ENCODE measurements around the gene LRIT1.

LRIT1 gene

DNA sequence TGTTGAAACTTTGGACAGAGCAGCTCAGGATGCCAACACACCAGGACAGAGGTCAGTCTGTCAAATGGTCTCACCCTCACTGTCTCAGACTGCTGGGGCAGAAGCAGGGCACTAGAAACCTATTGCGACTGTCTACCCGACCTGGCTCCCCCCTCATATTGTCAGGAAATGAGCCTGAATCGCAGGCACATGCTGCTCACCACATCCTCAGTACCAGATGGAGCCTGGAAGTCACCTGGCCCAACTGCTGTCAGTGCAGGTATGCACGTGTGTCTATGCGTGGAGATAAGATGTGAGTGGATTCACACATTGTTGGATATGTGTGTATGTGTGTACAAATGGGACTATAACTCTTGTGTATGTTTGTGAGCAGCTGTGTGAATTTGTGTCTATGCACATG lies 50.2 kb downstream of the LRIT1 start:
- no peak for ATAC-seq
- TF ChIP-seq RARB (CRISPR knock-in tag; IDR thresholded peaks at IDR 0.05), result no peak
- TF ChIP-seq, protein P1, sequence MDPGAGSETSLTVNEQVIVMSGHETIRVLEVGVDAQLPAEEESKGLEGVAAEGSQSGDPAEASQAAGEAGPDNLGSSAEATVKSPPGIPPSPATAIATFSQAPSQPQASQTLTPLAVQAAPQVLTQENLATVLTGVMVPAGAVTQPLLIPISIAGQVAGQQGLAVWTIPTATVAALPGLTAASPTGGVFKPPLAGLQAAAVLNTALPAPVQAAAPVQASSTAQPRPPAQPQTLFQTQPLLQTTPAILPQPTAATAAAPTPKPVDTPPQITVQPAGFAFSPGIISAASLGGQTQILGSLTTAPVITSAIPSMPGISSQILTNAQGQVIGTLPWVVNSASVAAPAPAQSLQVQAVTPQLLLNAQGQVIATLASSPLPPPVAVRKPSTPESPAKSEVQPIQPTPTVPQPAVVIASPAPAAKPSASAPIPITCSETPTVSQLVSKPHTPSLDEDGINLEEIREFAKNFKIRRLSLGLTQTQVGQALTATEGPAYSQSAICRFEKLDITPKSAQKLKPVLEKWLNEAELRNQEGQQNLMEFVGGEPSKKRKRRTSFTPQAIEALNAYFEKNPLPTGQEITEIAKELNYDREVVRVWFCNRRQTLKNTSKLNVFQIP (CRISPR knock-in tag; IDR thresholded peaks at IDR 0.05; ENCODE audit: borderline replicate concordance, low read depth), result no peak
- no peak for TF ChIP-seq SNAI2 (CRISPR knock-in tag; IDR thresholded peaks at IDR 0.05)
- TF ChIP-seq PPARA (CRISPR knock-in tag; IDR thresholded peaks at IDR 0.05; ENCODE audit: borderline replicate concordance), result no peak
- TF ChIP-seq ZFP30 (CRISPR knock-in tag; IDR thresholded peaks at IDR 0.05), result no peak
- TF ChIP-seq ZFP3 (CRISPR knock-in tag; IDR thresholded peaks at IDR 0.05), result no peak
- TF ChIP-seq CSDC2 (CRISPR knock-in tag; IDR thresholded peaks at IDR 0.05), result no peak
- TF ChIP-seq OSR1 (CRISPR knock-in tag; IDR thresholded peaks at IDR 0.05), result no peak
- no peak for TF ChIP-seq BACH2 (CRISPR knock-in tag; IDR thresholded peaks at IDR 0.05; ENCODE audit: borderline replicate concordance)
- no peak for TF ChIP-seq ARNTL (CRISPR knock-in tag; IDR thresholded peaks at IDR 0.05; ENCODE audit: borderline replicate concordance, low read depth)
- TF ChIP-seq CREB5 (CRISPR knock-in tag; IDR thresholded peaks at IDR 0.05; ENCODE audit: low read depth), result no peak

GRCh38 chr10:84190621-84191020 lies 50.7 kb downstream of the LRIT1 start:
- TF ChIP-seq ZNF70 (CRISPR knock-in tag; IDR thresholded peaks at IDR 0.05) (no peak), TCF4 (CRISPR knock-in tag; IDR thresholded peaks at IDR 0.05; ENCODE audit: borderline replicate concordance) (no peak), RARB (CRISPR knock-in tag; IDR thresholded peaks at IDR 0.05) (no peak), PPARA (CRISPR knock-in tag; IDR thresholded peaks at IDR 0.05; ENCODE audit: borderline replicate concordance) (no peak), GLIS3 (CRISPR knock-in tag; IDR thresholded peaks at IDR 0.05) (no peak), ZFP3 (CRISPR knock-in tag; IDR thresholded peaks at IDR 0.05) (no peak), TOX (CRISPR knock-in tag; IDR thresholded peaks at IDR 0.05; ENCODE audit: borderline replicate concordance) (no peak), ARNTL (CRISPR knock-in tag; IDR thresholded peaks at IDR 0.05; ENCODE audit: borderline replicate concordance, low read depth) (no peak), CSDC2 (CRISPR knock-in tag; IDR thresholded peaks at IDR 0.05) (no peak)
- TF ChIP-seq, protein P2, sequence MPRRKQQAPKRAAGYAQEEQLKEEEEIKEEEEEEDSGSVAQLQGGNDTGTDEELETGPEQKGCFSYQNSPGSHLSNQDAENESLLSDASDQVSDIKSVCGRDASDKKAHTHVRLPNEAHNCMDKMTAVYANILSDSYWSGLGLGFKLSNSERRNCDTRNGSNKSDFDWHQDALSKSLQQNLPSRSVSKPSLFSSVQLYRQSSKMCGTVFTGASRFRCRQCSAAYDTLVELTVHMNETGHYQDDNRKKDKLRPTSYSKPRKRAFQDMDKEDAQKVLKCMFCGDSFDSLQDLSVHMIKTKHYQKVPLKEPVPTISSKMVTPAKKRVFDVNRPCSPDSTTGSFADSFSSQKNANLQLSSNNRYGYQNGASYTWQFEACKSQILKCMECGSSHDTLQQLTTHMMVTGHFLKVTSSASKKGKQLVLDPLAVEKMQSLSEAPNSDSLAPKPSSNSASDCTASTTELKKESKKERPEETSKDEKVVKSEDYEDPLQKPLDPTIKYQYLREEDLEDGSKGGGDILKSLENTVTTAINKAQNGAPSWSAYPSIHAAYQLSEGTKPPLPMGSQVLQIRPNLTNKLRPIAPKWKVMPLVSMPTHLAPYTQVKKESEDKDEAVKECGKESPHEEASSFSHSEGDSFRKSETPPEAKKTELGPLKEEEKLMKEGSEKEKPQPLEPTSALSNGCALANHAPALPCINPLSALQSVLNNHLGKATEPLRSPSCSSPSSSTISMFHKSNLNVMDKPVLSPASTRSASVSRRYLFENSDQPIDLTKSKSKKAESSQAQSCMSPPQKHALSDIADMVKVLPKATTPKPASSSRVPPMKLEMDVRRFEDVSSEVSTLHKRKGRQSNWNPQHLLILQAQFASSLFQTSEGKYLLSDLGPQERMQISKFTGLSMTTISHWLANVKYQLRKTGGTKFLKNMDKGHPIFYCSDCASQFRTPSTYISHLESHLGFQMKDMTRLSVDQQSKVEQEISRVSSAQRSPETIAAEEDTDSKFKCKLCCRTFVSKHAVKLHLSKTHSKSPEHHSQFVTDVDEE (CRISPR knock-in tag; IDR thresholded peaks at IDR 0.05), result no peak
- TF ChIP-seq, protein P1 (CRISPR knock-in tag; IDR thresholded peaks at IDR 0.05; ENCODE audit: borderline replicate concordance, low read depth), result no peak
- ATAC-seq, result no peak

DNA sequence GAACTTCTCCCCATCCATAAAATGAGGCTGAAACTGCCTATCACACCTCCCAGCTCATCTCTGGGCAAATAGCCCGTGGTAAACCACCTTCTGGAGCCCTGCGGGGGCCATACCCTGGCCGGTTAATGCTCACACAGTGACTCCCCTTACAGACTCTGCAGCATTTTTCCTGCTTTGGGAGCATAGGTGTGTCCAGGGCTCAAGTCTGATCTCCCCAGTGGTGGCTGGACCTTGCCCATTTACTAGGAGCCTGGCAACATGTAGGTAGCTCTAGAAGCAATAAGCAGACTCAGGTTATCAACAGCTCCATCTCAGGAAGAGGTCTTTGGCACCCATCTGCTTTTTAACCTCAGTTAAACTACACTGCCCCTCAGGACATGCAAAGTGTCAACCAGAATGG lies 52.5 kb downstream of the LRIT1 start:
- TF ChIP-seq ZNF565 (CRISPR knock-in tag; conservative IDR thresholded peaks at IDR 0.05; ENCODE audit: low read depth) (no peak), ZNF70 (CRISPR knock-in tag; IDR thresholded peaks at IDR 0.05) (no peak), CSDC2 (CRISPR knock-in tag; IDR thresholded peaks at IDR 0.05) (no peak), PATZ1 (CRISPR knock-in tag; IDR thresholded peaks at IDR 0.05; ENCODE audit: borderline replicate concordance) (no peak), ZFP30 (CRISPR knock-in tag; IDR thresholded peaks at IDR 0.05) (no peak), ESRRG (CRISPR knock-in tag; IDR thresholded peaks at IDR 0.05) (no peak), TCF4 (CRISPR knock-in tag; IDR thresholded peaks at IDR 0.05; ENCODE audit: borderline replicate concordance) (no peak), ZC3H10 (CRISPR knock-in tag; IDR thresholded peaks at IDR 0.05) (no peak)
- TF ChIP-seq, protein P2 (CRISPR knock-in tag; IDR thresholded peaks at IDR 0.05), result no peak
- no peak for ATAC-seq
